Measurements from ENCODE around the gene BLMH. TPM values are rescaled to one million over a fixed set of nuclear protein-coding genes. Genes with fewer than 3 reads are reported as not detected.

BLMH gene
- total RNA-seq, 1 experiment from 2014 or later = 59.0 TPM

DNA sequence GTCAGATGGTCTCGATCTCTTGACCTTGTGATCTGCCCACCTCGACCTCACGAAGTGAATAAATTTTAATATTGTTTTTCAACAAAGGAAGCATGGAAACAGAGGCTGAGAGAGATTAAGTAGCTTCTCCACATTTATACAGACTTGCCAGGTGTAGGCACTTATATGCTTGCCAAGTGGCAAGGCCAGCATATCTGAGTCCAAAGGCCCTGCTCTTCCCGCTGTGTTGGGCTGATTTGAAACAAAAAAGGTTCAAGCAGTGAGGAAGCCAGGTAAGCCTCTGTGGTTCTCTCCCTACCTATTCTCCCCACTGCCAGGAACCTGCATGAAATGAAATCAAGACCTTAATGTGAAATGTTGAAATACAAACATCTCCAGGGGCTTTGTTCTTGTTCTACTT is 48.7 kb downstream of the BLMH start:
- Histone ChIP-seq H3K4me3 (ENCODE audit: low read depth in 2 of 2, low read length in 2 of 2) (no peak overlapping the region), H3K9me3 (ENCODE audit: control insufficient read depth, insufficient read depth, low read depth, low read length) (no peaks in the 10 kb centered on the region), H3K27me3 (ENCODE audit: control insufficient read depth, insufficient read depth, low read length) (no peaks in the 10 kb centered on the region), H3K4me1 (ENCODE audit: control insufficient read depth, insufficient read depth, low read length) (no peaks in the 10 kb centered on the region), H3K36me3 (ENCODE audit: control insufficient read depth, insufficient read depth, low read length) (no peaks in the 10 kb centered on the region), H3K27ac (ENCODE audit: low read length) (no peak overlapping the region)
- in situ Hi-C loops (cut with HindIII; ENCODE audit: low pct_unique_long_range_greater_than_20kb, low sequenced_read_pairs) = no loop called here
- ChIA-PET CTCF (no interaction called here), POLR2A (interaction anchor here (0.7 kb wide), 1 partner anchor 36 kb away, joined by 7 read pairs; no protein-coding TSS in a partner anchor)
- BruUV-seq (replicated peaks) = no TSS peak
- intact Hi-C loops (cut with micrococcal nuclease; ENCODE audit: unreplicated experiment) = no loop called here
- no peak for DNase-seq (ENCODE audit: low read depth, low spot score)
- ATAC-seq = no peak
- TF ChIP-seq TCF7L2 (IDR thresholded peaks at IDR 0.05; ENCODE audit: low read depth, low read length) = no peak

DNA sequence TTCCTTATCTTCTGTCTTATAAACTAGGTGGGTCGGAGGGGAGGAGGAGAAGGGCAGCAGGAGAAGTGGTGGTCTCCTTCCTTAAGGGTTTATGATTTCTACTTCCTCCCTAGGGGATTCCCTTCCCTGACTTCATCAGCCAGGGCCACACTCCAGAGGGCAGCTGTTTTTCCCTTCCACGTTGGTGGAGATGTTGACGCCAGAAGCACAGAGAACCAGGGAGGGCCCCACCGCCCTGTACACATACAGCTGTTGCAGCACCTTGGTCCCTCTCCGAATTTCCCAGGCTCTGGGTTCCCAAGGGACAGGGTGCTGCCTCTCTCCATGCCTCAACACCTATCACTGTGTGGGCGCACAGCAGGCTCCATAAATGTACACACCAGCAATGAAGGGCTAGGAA is 50.7 kb downstream of the BLMH start:
- in situ Hi-C loops (cut with HindIII; ENCODE audit: low pct_unique_long_range_greater_than_20kb, low sequenced_read_pairs) = no loop called here
- ChIA-PET POLR2A (no interaction called here), CTCF (no interaction called here)
- intact Hi-C loops (cut with micrococcal nuclease; ENCODE audit: unreplicated experiment) = loop anchor here (2.0 kb wide), 1 partner anchor 20 kb away; no protein-coding TSS in a partner anchor
- TF ChIP-seq, protein P1, sequence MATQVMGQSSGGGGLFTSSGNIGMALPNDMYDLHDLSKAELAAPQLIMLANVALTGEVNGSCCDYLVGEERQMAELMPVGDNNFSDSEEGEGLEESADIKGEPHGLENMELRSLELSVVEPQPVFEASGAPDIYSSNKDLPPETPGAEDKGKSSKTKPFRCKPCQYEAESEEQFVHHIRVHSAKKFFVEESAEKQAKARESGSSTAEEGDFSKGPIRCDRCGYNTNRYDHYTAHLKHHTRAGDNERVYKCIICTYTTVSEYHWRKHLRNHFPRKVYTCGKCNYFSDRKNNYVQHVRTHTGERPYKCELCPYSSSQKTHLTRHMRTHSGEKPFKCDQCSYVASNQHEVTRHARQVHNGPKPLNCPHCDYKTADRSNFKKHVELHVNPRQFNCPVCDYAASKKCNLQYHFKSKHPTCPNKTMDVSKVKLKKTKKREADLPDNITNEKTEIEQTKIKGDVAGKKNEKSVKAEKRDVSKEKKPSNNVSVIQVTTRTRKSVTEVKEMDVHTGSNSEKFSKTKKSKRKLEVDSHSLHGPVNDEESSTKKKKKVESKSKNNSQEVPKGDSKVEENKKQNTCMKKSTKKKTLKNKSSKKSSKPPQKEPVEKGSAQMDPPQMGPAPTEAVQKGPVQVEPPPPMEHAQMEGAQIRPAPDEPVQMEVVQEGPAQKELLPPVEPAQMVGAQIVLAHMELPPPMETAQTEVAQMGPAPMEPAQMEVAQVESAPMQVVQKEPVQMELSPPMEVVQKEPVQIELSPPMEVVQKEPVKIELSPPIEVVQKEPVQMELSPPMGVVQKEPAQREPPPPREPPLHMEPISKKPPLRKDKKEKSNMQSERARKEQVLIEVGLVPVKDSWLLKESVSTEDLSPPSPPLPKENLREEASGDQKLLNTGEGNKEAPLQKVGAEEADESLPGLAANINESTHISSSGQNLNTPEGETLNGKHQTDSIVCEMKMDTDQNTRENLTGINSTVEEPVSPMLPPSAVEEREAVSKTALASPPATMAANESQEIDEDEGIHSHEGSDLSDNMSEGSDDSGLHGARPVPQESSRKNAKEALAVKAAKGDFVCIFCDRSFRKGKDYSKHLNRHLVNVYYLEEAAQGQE (IDR thresholded peaks at IDR 0.05; ENCODE audit: insufficient read depth in 1 of 2, low read depth in 2 of 2, low read length in 1 of 2) = no peak
- TF ChIP-seq SIN3A (IDR thresholded peaks at IDR 0.05; ENCODE audit: borderline replicate concordance, insufficient read depth, low read depth, low read length) (no peak), POLR2AphosphoS5 (IDR thresholded peaks at IDR 0.05; ENCODE audit: low read depth, low read length) (no peak), TCF7L2 (IDR thresholded peaks at IDR 0.05; ENCODE audit: low read depth, low read length) (no peak)
- TF ChIP-seq, protein P2, sequence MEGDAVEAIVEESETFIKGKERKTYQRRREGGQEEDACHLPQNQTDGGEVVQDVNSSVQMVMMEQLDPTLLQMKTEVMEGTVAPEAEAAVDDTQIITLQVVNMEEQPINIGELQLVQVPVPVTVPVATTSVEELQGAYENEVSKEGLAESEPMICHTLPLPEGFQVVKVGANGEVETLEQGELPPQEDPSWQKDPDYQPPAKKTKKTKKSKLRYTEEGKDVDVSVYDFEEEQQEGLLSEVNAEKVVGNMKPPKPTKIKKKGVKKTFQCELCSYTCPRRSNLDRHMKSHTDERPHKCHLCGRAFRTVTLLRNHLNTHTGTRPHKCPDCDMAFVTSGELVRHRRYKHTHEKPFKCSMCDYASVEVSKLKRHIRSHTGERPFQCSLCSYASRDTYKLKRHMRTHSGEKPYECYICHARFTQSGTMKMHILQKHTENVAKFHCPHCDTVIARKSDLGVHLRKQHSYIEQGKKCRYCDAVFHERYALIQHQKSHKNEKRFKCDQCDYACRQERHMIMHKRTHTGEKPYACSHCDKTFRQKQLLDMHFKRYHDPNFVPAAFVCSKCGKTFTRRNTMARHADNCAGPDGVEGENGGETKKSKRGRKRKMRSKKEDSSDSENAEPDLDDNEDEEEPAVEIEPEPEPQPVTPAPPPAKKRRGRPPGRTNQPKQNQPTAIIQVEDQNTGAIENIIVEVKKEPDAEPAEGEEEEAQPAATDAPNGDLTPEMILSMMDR (IDR thresholded peaks at IDR 0.05) = no peak
- Histone ChIP-seq H3K27ac (ENCODE audit: low read length) (no peak overlapping the region), H3K9me3 (ENCODE audit: control insufficient read depth, insufficient read depth, low read depth, low read length) (no peaks in the 10 kb centered on the region), H3K27me3 (ENCODE audit: control insufficient read depth, insufficient read depth, low read length) (peaks cover 3% of the 10 kb centered on the region), H3K4me1 (ENCODE audit: control insufficient read depth, insufficient read depth, low read length) (peaks cover 13% of the 10 kb centered on the region), H3K4me3 (ENCODE audit: low read depth in 2 of 2, low read length in 2 of 2) (no peak overlapping the region), H3K36me3 (ENCODE audit: control insufficient read depth, insufficient read depth, low read length) (no peaks in the 10 kb centered on the region)
- DNase-seq (ENCODE audit: low read depth, low spot score) = no peak
- ATAC-seq = no peak
- no TSS peak for BruUV-seq (replicated peaks)

DNA sequence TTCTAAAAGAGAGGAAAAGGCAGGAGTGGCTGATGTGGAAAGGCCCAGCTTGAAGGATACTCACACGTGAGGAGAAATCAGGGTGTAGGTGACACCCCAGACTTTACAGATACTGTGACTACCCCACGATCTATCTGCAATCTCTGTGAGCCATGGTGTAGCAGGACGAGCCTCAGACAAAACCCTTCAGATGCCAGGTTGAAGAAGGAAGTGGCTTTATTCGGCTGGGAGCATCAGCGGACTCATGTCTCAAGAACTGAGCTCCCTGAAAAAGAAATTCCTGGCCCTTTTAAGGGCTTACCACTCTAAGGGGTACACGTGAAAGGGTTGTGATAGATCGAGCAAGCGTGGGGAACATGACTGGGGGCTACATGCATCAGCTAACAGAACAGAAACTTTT is 51.6 kb downstream of the BLMH start:
- no peak for ATAC-seq
- no peak overlapping the region for H3K27ac ChIP-seq (ENCODE audit: low read length)
- peaks cover 17% of the 10 kb centered on the region for H3K4me1 ChIP-seq (ENCODE audit: control insufficient read depth, insufficient read depth, low read length)
- intact Hi-C loops (cut with micrococcal nuclease; ENCODE audit: unreplicated experiment) (loop anchor here (2.0 kb wide), 1 partner anchor 21 kb away; no protein-coding TSS in a partner anchor), in situ Hi-C loops (cut with HindIII; ENCODE audit: low pct_unique_long_range_greater_than_20kb, low sequenced_read_pairs) (no loop called here)
- H3K27me3 ChIP-seq (ENCODE audit: control insufficient read depth, insufficient read depth, low read length) = peaks cover 5% of the 10 kb centered on the region
- no peaks in the 10 kb centered on the region for H3K36me3 ChIP-seq (ENCODE audit: control insufficient read depth, insufficient read depth, low read length)
- POLR2A ChIA-PET = no interaction called here
- no peak for DNase-seq (ENCODE audit: low read depth, low spot score)
- H3K9me3 ChIP-seq (ENCODE audit: control insufficient read depth, insufficient read depth, low read depth, low read length) = no peaks in the 10 kb centered on the region
- no TSS peak for BruUV-seq (replicated peaks)
- CTCF ChIA-PET = no interaction called here
- H3K4me3 ChIP-seq (ENCODE audit: low read depth in 2 of 2, low read length in 2 of 2) = no peak overlapping the region
- TF ChIP-seq, protein P1 (IDR thresholded peaks at IDR 0.05; ENCODE audit: insufficient read depth in 1 of 2, low read depth in 2 of 2, low read length in 1 of 2) = no peak
- TF ChIP-seq POLR2AphosphoS5 (IDR thresholded peaks at IDR 0.05; ENCODE audit: low read depth, low read length) (no peak), TCF7L2 (IDR thresholded peaks at IDR 0.05; ENCODE audit: low read depth, low read length) (no peak), SIN3A (IDR thresholded peaks at IDR 0.05; ENCODE audit: borderline replicate concordance, insufficient read depth, low read depth, low read length) (no peak)
- TF ChIP-seq, protein P2 (IDR thresholded peaks at IDR 0.05) = no peak

Data from Panc1 (cell line).